ENCODE results near the gene RTN4R.
"Not testable (repeated sequence)": the region's sequence is repeated elsewhere in the genome, so short reads cannot be mapped to it uniquely, and the experiment has no call there.

- not testable (repeated sequence) for TF ChIP-seq CTCF (IDR thresholded peaks at IDR 0.05; ENCODE audit: borderline replicate concordance, extremely low read depth, low read length, poor library complexity, severe bottlenecking); EZH2 (IDR thresholded peaks at IDR 0.05; ENCODE audit: borderline replicate concordance, low read depth, low read length, severe bottlenecking)
Observed at GRCh38 chr22:20278726-20279490, 10.8 kb upstream of the RTN4R start.

Measured in DND-41 (cell line).